HepG2 (cell line): ENCODE measurements around the gene RNF114. TPM values are rescaled to one million over a fixed set of nuclear protein-coding genes. Genes with fewer than 3 reads are reported as not detected.

Experiments used
- ISL2 ChIP-seq: sonication (generic); formaldehyde crosslinking; IDR thresholded peaks from 2 replicates; pipeline ENCODE4 v1.5.0; 2020; ENCODE audit warnings: missing genetic modification reagents
- MEIS2 ChIP-seq: sonication (generic); formaldehyde crosslinking; IDR thresholded peaks from 2 replicates; pipeline ENCODE4 v1.9.0; 2021; ENCODE audit warnings: mild to moderate bottlenecking, missing genetic modification reagents
- PATZ1 ChIP-seq: sonication (generic); formaldehyde crosslinking; IDR thresholded peaks from 2 replicates; pipeline ENCODE4 v1.4.0; 2020; ENCODE audit warnings: missing genetic modification reagents
- SCMH1 ChIP-seq: sonication (generic); formaldehyde crosslinking; IDR thresholded peaks from 2 replicates; pipeline ENCODE4 v1.9.0; 2021; ENCODE audit warnings: missing genetic modification reagents, mild to moderate bottlenecking, borderline replicate concordance
- ZNF180 ChIP-seq: sonication (generic); formaldehyde crosslinking; IDR thresholded peaks from 2 replicates; pipeline ENCODE4 v1.4.0; 2020; ENCODE audit warnings: low read depth, missing genetic modification reagents, borderline replicate concordance
- ZNF749 ChIP-seq: sonication (generic); formaldehyde crosslinking; IDR thresholded peaks from 2 replicates; pipeline ENCODE4 v1.8.0; 2022; ENCODE audit warnings: mild to moderate bottlenecking, missing genetic modification reagents, moderate library complexity, borderline replicate concordance
- polyA plus RNA-seq, 8 experiments: library from polyadenylated mRNA; depleted of rRNA in 3 of 8; stranded (reverse) in 7 of 8; unstranded in 1 of 8; fragments of >200 nt; fragmentation: Illumina TruSeq in 4 of 8; extraction: Trizol in 4 of 8; gene quantifications; 2 replicates each; pipeline versions ENCODE4 v1.2.1 to v1.2.3, GENCODE V29; 2011 to 2016; ENCODE audit warnings: low read depth in 4 of 8, missing spikeins in 1 of 8, mixed read lengths in 1 of 8; ENCODE audit not compliant: insufficient read depth in 1 of 8
- total RNA-seq, 5 experiments: library from RNA; depleted of rRNA; stranded (reverse); fragments of >200 nt; fragmentation: Illumina TruSeq; extraction: Trizol; gene quantifications; 2 replicates each; pipeline ENCODE4 v1.2.3, GENCODE V29; 2016; ENCODE audit warnings: low read depth in 1 of 5
- TF ChIP-seq, protein P1 (sequence below): IDR thresholded peaks from 2 replicates; pipeline ENCODE4 v1.6.1; 2018; ENCODE audit warnings: missing genetic modification reagents
- TF ChIP-seq, protein P2 (sequence below): sonication (generic); formaldehyde crosslinking; IDR thresholded peaks from 2 replicates; pipeline ENCODE4 v1.4.0; 2020; ENCODE audit warnings: missing genetic modification reagents

The RNF114 gene
- total and polyA plus RNA-seq, 2 of the 13 experiments (the other 11 are each of a cell fraction or from before 2014, with no cell fraction given): 119 to 126 TPM

DNA sequence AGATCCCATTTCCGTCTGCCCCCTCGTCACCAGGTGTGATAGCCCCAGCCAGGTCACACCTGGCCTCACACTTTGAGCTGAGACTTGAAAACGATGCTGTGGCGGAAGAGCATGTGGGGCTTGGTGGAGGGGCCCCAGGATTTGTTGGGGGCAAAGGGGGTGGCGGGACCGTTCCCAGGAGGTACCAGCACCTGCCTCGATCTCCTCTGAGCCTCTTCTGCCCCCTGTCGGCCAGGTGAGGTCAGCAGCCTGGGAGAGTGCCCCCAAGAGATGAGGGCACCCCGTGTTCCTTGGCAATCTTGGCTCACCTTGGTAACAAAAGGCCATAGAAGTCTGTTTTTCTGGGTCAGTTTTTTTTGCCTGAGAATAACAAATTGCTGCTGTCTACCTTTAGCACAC is 46.3 kb upstream of the RNF114 start (continued):
- TF ChIP-seq ZNF180 (CRISPR knock-in tag): no peak
- TF ChIP-seq PATZ1: 0 out of 2 replicates have a peak, but pooled peaks have one; percentile 17
- no peak for TF ChIP-seq ISL2 (CRISPR knock-in tag)
- no peak for TF ChIP-seq ZNF749
- TF ChIP-seq, protein P1, sequence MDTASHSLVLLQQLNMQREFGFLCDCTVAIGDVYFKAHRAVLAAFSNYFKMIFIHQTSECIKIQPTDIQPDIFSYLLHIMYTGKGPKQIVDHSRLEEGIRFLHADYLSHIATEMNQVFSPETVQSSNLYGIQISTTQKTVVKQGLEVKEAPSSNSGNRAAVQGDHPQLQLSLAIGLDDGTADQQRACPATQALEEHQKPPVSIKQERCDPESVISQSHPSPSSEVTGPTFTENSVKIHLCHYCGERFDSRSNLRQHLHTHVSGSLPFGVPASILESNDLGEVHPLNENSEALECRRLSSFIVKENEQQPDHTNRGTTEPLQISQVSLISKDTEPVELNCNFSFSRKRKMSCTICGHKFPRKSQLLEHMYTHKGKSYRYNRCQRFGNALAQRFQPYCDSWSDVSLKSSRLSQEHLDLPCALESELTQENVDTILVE (CRISPR knock-in tag): no peak
- 0 out of 2 replicates have a peak, but pooled peaks have one; percentile 15 for TF ChIP-seq MEIS2 (CRISPR knock-in tag)
- TF ChIP-seq SCMH1: no peak
- TF ChIP-seq, protein P2, sequence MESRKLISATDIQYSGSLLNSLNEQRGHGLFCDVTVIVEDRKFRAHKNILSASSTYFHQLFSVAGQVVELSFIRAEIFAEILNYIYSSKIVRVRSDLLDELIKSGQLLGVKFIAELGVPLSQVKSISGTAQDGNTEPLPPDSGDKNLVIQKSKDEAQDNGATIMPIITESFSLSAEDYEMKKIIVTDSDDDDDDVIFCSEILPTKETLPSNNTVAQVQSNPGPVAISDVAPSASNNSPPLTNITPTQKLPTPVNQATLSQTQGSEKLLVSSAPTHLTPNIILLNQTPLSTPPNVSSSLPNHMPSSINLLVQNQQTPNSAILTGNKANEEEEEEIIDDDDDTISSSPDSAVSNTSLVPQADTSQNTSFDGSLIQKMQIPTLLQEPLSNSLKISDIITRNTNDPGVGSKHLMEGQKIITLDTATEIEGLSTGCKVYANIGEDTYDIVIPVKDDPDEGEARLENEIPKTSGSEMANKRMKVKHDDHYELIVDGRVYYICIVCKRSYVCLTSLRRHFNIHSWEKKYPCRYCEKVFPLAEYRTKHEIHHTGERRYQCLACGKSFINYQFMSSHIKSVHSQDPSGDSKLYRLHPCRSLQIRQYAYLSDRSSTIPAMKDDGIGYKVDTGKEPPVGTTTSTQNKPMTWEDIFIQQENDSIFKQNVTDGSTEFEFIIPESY (CRISPR knock-in tag): 0 out of 2 replicates have a peak, but pooled peaks have one; percentile 30
